Neuron (in vitro differentiated cells): ENCODE results near the gene NFKBIL1.
"Not testable (repeated sequence)": the region's sequence is repeated elsewhere in the genome, so short reads cannot be mapped to it uniquely, and the experiment has no call there.

Experiments used
- H2AFZ ChIP-seq: one replicate; pipeline ENCODE4 v1.6.1; 2013; ENCODE audit warnings: low read depth, mild to moderate bottlenecking, inconsistent platforms, low read length, moderate library complexity
- H3K27me3 ChIP-seq: one replicate; pipeline ENCODE4 v1.6.1; 2013; ENCODE audit warnings: low read length; ENCODE audit not compliant: insufficient read depth
- H3K36me3 ChIP-seq: one replicate; pipeline ENCODE4 v1.6.1; 2013; ENCODE audit warnings: low read length; ENCODE audit not compliant: insufficient read depth
- H3K4me1 ChIP-seq: one replicate; pipeline ENCODE4 v1.6.1; 2013; ENCODE audit warnings: low read length; ENCODE audit not compliant: insufficient read depth
- H3K4me3 ChIP-seq: 2 replicates; pipeline ENCODE4 v1.5.1; 2013; ENCODE audit warnings: mild to moderate bottlenecking, low read length, moderate library complexity
- H3K9me3 ChIP-seq: one replicate; pipeline ENCODE4 v1.6.1; 2013; ENCODE audit warnings: low read length

NFKBIL1 gene

DNA sequence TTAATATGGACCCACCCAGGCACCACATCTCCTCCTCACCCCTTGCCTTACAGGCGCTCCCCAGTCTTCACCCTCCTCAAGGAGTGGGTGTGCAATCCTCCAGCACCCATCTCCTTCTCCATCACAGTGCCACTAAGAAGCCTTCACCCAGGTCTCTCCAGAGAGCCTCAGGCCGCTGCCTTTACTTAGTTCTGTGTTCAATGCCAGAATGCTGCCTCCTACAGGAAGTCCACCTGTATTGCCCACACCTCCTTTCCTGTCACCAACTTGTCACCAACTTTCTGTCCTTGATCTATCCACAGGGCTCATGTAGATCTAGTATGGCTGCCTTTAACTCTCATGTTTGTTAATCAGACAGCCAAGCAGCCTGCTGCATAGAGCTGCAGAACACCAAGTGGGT, 38.1 kb downstream of the NFKBIL1 start:
- H3K9me3 ChIP-seq: no peaks in the 10 kb centered on the region
- no peak overlapping the region for H2AFZ ChIP-seq
- no peaks in the 10 kb centered on the region for H3K4me1 ChIP-seq
- H3K36me3 ChIP-seq: no peaks in the 10 kb centered on the region
- no peak overlapping the region for H3K4me3 ChIP-seq
- H3K27me3 ChIP-seq: peaks cover 9% of the 10 kb centered on the region

DNA sequence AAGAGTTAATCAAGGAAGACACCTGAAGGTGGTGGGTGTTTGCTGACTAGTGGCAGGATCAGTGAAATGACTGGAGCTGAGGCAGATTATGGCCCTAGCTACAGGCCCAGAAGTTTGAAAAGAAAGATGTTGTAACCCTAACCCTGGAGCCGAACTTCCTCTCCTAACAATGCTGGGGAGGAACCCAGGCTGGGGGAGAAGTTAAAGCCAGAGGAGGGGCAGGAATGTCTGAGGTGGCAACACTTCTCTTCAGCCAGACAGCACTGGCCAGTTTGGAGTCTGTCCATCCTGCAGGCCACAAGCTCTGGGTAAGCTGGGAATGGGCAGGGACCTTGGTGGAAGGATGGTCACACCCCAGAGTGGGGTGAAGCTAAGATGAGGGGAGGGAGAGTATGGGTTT, 38.6 kb downstream of the NFKBIL1 start, which contains the start of gene LST1:
TSS of gene LST1 (plus strand) at position 270 of the 400 bp plus-strand sequence. CDS start 1,023 bp downstream, outside the sequence.
- no peaks in the 10 kb centered on the region for H3K9me3 ChIP-seq
- no peak within 1 kb of the TSS for H3K4me3 ChIP-seq
- H3K4me1 ChIP-seq: no peaks in the 10 kb centered on the region
- peaks cover 9% of the 10 kb centered on the region for H3K27me3 ChIP-seq
- H2AFZ ChIP-seq: no peak within 1 kb of the TSS
- H3K36me3 ChIP-seq: no peaks in the 10 kb centered on the region

DNA sequence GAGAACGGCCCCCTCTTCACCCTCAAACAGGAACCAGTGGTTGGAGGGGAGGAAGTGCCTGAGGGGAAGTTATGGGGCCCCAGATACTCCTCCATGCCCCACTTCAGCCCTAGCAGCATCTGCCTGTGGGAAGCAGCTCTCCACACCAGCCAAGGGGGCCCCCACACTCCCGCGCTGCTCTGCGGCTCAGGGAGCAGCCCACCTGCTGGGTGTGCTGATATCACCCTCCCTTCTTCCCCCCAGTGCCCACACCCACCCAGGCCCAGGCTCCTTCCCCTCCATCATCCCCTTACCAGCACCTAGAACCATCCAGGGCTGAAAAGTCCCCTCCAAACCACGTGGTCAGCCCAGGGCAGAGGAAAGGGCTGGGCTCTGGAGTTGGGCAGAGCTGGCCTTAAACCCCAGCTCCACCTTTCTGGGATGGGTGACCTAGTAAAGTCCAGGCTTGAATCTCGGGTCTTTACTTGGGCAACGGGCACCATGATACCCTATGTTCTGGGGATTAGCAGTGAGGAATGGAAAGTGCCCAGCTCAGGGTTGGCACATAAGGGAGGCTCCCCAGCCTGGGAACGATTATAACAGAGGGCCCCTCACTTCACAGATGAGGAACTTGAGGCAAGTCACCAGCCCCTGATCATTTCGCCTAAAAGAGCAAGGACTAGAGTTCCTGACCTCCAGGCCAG, 39.3 kb downstream of the NFKBIL1 start:
- no peaks in the 10 kb centered on the region for H3K4me1 ChIP-seq
- no peaks in the 10 kb centered on the region for H3K36me3 ChIP-seq
- H3K27me3 ChIP-seq: peaks cover 9% of the 10 kb centered on the region
- no peaks in the 10 kb centered on the region for H3K9me3 ChIP-seq
- H3K4me3 ChIP-seq: no peak overlapping the region
- H2AFZ ChIP-seq: no peak overlapping the region

DNA sequence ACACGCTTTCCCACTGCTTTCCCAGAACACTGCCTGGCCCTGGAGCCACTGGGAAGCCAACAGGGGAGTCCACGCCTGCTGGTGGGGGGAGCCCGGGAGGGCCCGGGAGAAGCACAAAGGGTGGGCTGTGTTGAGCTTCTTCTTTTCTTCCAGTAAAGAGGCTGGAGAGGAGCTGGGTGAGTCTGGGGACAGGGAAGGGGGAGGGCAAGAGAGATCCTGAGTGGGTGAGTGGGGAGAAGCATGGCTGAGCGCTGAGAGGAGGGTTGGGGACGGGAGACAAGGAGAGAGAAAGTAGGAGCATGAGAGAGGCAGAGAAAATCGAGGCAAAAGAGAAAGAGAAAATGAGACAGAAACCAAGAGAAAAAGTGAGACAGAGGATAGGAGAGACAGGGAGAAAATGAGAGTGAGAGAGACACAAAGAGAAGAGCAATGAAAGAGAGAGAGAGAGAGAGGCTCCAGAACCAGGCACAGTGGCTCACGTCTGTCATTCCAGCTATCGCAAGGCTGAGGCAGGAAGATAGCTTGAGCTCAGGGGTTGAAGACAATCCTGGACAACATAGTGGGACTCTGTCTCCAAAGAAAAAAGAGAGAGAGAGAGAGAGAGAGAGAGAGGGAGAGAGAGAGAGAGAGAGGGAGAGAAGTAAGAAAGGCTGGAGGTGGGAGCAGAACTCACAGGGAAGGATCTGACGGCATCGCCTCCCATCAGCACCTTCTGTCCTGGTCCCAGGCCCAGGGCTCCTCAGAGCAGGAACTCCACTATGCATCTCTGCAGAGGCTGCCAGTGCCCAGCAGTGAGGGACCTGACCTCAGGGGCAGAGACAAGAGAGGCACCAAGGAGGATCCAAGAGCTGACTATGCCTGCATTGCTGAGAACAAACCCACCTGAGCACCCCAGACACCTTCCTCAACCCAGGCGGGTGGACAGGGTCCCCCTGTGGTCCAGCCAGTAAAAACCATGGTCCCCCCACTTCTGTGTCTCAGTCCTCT, 40.7 kb downstream of the NFKBIL1 start:
- Histone ChIP-seq H3K4me1 (no peaks in the 10 kb centered on the region), H3K4me3 (no peak overlapping the region), H3K9me3 (no peaks in the 10 kb centered on the region), H3K36me3 (no peaks in the 10 kb centered on the region), H2AFZ (no peak overlapping the region), H3K27me3 (peaks cover 6% of the 10 kb centered on the region)

DNA sequence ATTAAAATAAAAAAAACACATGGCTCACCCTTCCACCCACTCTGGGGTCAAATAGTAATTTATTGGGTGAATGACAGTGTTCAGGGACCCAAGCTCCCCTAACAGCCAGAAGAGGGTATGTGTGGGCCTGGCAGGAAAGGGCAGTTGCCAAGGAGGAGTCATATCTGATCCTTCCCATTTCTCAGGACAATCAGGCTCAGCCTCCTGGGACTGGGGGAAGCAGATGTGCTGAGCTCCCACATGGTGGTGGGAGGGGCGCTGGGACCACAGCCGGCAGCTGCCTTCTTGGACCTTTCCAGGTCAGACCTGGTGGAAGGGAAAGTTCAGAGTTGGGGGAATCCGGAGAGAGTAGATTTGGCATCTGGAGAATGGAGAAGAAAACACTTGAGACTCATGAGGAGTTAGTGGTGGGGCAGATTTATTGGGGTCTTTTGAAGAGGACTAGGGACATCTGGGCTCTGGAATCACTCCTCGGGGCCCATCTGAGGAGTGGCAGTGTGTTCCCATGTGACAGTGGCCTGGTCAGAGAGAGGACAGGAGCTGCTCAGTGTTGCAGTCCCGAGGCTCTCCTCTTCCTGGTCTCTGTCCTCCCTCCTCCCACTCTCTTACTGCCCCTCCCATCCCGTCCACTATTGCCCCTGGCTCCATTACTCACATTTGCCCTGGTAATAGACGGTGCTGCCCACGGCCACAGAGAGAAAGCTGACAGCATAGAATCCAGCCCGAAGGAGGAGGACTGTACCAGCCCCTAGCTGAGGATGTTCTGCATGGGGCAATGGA, 41.7 kb downstream of the NFKBIL1 start:
- no peaks in the 10 kb centered on the region for H3K36me3 ChIP-seq
- H3K27me3 ChIP-seq: peaks cover 6% of the 10 kb centered on the region
- H3K9me3 ChIP-seq: no peaks in the 10 kb centered on the region
- H3K4me1 ChIP-seq: no peaks in the 10 kb centered on the region
- no peak overlapping the region for H3K4me3 ChIP-seq
- no peak overlapping the region for H2AFZ ChIP-seq

DNA sequence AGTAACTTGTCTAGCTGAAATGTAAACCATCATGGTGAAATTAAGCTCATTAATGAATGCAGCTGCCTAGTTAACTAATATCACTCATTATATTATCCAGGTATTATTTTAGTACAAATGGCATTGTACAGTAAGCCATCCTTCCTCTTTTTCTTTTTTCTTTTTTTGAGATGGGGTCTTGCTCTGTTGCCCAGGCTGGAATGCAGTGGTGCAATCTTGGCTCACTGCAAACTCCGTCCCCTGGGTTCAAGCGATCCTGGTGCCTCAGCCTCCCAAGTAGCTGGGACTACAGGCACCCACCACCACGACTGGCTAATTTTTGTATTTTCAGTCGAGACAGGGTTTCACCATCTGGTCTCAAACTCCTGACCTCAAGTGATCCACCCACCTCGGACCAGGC, 43.3 kb downstream of the NFKBIL1 start:
- not testable (repeated sequence) for H3K4me3 ChIP-seq, H3K36me3 ChIP-seq, H3K9me3 ChIP-seq, H2AFZ ChIP-seq, H3K4me1 ChIP-seq, H3K27me3 ChIP-seq

DNA sequence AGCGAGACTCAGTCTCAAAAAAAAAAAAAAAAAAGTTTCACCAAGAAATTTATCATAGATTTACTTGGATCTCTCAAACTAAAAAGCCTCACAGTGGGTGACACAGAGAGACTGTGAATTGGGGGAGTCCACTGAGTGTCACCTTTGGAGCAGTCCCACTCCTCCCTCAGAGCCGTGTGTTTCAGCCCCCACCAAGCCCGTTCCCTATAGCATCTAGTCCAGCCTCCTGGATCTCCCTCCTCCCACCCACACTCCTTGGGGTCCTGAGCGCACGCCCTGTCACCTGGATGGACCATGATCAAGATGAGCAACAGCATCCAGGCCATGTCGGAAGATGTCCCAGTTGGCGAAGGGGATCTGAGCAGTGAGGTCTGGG, 45.0 kb downstream of the NFKBIL1 start:
- Histone ChIP-seq H3K9me3 (no peaks in the 10 kb centered on the region), H3K4me3 (no peak overlapping the region), H2AFZ (no peak overlapping the region), H3K36me3 (no peaks in the 10 kb centered on the region), H3K27me3 (peaks cover 6% of the 10 kb centered on the region), H3K4me1 (no peaks in the 10 kb centered on the region)

DNA sequence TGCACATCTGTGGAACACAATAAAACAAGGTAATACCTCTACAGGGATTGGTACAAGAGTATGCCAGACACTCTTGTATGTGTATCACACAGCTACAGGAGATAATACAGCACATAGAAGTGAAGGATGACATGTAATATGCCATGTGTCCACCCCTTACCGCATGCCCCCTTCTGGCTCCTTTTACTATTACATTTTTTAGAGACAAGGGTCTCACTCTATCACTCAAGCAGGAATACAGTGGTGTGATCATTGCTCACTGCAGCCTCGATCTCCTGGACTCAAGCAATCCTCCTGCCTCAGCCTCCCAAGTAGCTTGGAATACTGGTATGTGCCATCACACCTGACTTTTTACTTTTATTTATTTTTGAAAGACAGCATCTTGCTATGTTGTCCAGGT, 49.6 kb downstream of the NFKBIL1 start:
- H3K9me3 ChIP-seq: no peaks in the 10 kb centered on the region
- no peaks in the 10 kb centered on the region for H3K36me3 ChIP-seq
- H3K27me3 ChIP-seq: no peaks in the 10 kb centered on the region
- H3K4me1 ChIP-seq: no peaks in the 10 kb centered on the region
- H3K4me3 ChIP-seq: no peak overlapping the region
- no peak overlapping the region for H2AFZ ChIP-seq

DNA sequence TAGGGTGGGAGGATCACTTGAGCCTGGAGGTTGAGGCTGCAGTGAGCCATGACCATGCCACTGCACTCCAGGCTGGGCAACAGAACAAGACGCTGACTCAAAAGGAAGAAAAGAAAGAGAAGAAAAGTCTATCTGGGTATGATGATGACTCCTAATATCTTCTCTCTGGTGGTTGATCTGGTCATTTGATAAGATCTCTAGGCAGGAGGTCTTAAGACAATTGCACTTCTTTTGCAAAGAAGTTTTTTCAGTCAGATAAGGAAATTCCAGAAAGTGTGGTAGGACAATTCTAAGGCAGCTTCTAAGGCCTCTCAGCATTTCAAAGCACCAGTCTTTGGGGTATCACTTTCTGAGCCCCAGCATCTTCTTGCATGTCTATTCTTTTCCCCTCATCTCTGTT, 59.9 kb downstream of the NFKBIL1 start:
- Histone ChIP-seq H3K9me3 (no peaks in the 10 kb centered on the region), H3K4me1 (no peaks in the 10 kb centered on the region), H3K27me3 (peaks cover 8% of the 10 kb centered on the region), H3K36me3 (no peaks in the 10 kb centered on the region), H3K4me3 (no peak overlapping the region), H2AFZ (no peak overlapping the region)
